Neural progenitor cell (in vitro differentiated cells): Measurements from ENCODE around the gene SCAMP2. TPM values are rescaled to one million over a fixed set of nuclear protein-coding genes. Genes with fewer than 3 reads are reported as not detected.
A peak's percentile ranks its signal among the peaks of the same experiment; 100 is the strongest.

Experiments
- DNase-seq: peaks from one replicate; pipeline ENCODE4 v3.0.0-alpha.2; 2016; ENCODE audit warnings: low spot score
- H2AFZ ChIP-seq: fragments of 200-600 bp; sonication (generic); replicated peaks from 2 replicates; pipeline ENCODE4 v1.6.1; 2016; ENCODE audit warnings: antibody characterized with exemption
- H3F3A ChIP-seq: fragments of 200-600 bp; sonication (generic); 2 replicates; pipeline ENCODE4 v1.6.1; 2016; ENCODE audit warnings: antibody characterized with exemption, low read depth
- H3K27ac ChIP-seq: fragments of 200-600 bp; sonication (generic); 2 replicates; pipeline ENCODE4 v1.5.1; 2016; ENCODE audit warnings: mild to moderate bottlenecking
- H3K27me3 ChIP-seq: fragments of 200-600 bp; sonication (generic); 2 replicates; pipeline ENCODE4 v1.6.1; 2016; ENCODE audit warnings: mild to moderate bottlenecking, moderate library complexity
- H3K36me3 ChIP-seq: fragments of 200-600 bp; sonication (generic); 2 replicates; pipeline ENCODE4 v1.5.1; 2016
- H3K4me1 ChIP-seq: fragments of 200-600 bp; sonication (generic); 2 replicates; pipeline ENCODE4 v1.6.1; 2016; ENCODE audit warnings: mixed run types
- H3K4me2 ChIP-seq: fragments of 200-600 bp; sonication (generic); 2 replicates; pipeline ENCODE4 v1.6.1; 2016
- H3K4me3 ChIP-seq: fragments of 200-600 bp; sonication (generic); 2 replicates; pipeline ENCODE4 v1.5.1; 2016
- H3K79me2 ChIP-seq: fragments of 200-600 bp; sonication (generic); 2 replicates; pipeline ENCODE4 v1.6.1; 2016; ENCODE audit warnings: low read depth
- H3K9ac ChIP-seq: fragments of 200-600 bp; sonication (generic); 2 replicates; pipeline ENCODE4 v1.6.1; 2016
- H3K9me3 ChIP-seq: fragments of 200-600 bp; sonication (generic); 2 replicates; pipeline ENCODE4 v1.5.1; 2016; ENCODE audit warnings: low read depth
- H4K20me1 ChIP-seq: fragments of 200-600 bp; sonication (generic); 2 replicates; pipeline ENCODE4 v1.6.1; 2016; ENCODE audit warnings: low read depth
- H3K27ac Mint-ChIP-seq: 3 replicates; pipeline ENCODE4 v1.8.0; 2021; ENCODE audit warnings: mixed read lengths
- H3K27me3 Mint-ChIP-seq: 2 replicates; pipeline ENCODE4 v1.8.0; 2022; ENCODE audit warnings: low read depth, mild to moderate bottlenecking, inconsistent platforms, moderate library complexity, mixed read lengths; ENCODE audit not compliant: insufficient read depth
- H3K36me3 Mint-ChIP-seq: 3 replicates; pipeline ENCODE4 v1.8.0; 2021; ENCODE audit warnings: mixed read lengths
- H3K4me1 Mint-ChIP-seq: 3 replicates; pipeline ENCODE4 v1.8.0; 2021; ENCODE audit warnings: mixed read lengths
- H3K4me3 Mint-ChIP-seq: 3 replicates; pipeline ENCODE4 v1.8.0; 2021; ENCODE audit warnings: mild to moderate bottlenecking, moderate library complexity, mixed read lengths
- H3K9me3 Mint-ChIP-seq: 3 replicates; pipeline ENCODE4 v1.8.0; 2020; ENCODE audit warnings: mixed read lengths
- CTCF ChIP-seq: fragments of 200-600 bp; sonication (generic); IDR thresholded peaks from 2 replicates; pipeline ENCODE4 v1.5.1; 2017; ENCODE audit warnings: antibody characterized with exemption, mild to moderate bottlenecking
- EZH2 ChIP-seq: fragments of 200-600 bp; sonication (generic); IDR thresholded peaks from 2 replicates; pipeline ENCODE4 v1.6.1; 2017; ENCODE audit warnings: antibody characterized with exemption, mild to moderate bottlenecking, moderate library complexity
- EZH2phosphoT487 ChIP-seq: fragments of 200-600 bp; sonication (generic); IDR thresholded peaks from 2 replicates; pipeline ENCODE4 v1.6.1; 2017; ENCODE audit warnings: antibody characterized with exemption
- total RNA-seq: library from RNA; depleted of rRNA; stranded (reverse); fragments of >200 nt; gene quantifications from 2 replicates; pipeline ENCODE4 v1.2.3, GENCODE V29; 2015; ENCODE audit warnings: low replicate concordance

SCAMP2 gene
- total RNA-seq, 1 donor from 2014 or later: 19.4 TPM

- Histone ChIP-seq H3K79me2 (peaks cover 72% of the 10 kb centered on the region), H2AFZ (no peak overlapping the region), H4K20me1 (peaks cover 30% of the 10 kb centered on the region), H3K4me2 (no peak overlapping the region), H3K9me3 (no peaks in the 10 kb centered on the region), H3K4me3 (no peak overlapping the region), H3K27ac (no peak overlapping the region), H3K27me3 (no peaks in the 10 kb centered on the region), H3K36me3 (no peaks in the 10 kb centered on the region), H3K9ac (no peak overlapping the region), H3K4me1 (no peaks in the 10 kb centered on the region), H3F3A (no peaks in the 10 kb centered on the region)
- no peak overlapping the region for H3K4me3 Mint-ChIP-seq
- peaks cover 6% of the 10 kb centered on the region for H3K9me3 Mint-ChIP-seq
- H3K27ac Mint-ChIP-seq: peak overlapping the region; percentile 23
- DNase-seq: no peak
- H3K36me3 Mint-ChIP-seq: peaks cover 25% of the 10 kb centered on the region
- peaks cover 2% of the 10 kb centered on the region for H3K27me3 Mint-ChIP-seq
- TF ChIP-seq EZH2: no peak
- TF ChIP-seq EZH2phosphoT487: no peak
- TF ChIP-seq CTCF: no peak
- H3K4me1 Mint-ChIP-seq: peaks cover 21% of the 10 kb centered on the region
Measured at GRCh38 chr15:74867466-74868038, 5.6 kb downstream of the SCAMP2 start.

DNA sequence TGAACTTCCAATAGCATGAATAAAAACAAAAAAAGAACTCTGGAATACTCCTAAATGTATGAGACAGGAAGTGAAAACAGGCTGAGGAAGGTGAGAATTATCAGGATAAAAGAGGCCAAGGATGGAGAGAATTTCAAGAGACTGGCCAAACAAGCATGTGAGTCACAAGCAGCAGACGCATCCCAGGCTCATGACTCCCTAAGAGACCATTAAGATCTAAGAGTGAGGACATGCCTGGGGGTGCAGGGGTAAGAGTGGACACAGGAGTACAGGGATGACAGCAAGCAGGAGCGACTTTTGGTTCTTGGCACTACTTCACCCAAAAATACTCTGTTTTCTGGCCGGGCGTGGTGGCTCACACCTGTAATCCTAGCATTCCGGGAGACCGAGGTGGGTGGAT lies 7.1 kb downstream of the SCAMP2 start:
- H4K20me1 ChIP-seq: peaks cover 15% of the 10 kb centered on the region
- no peaks in the 10 kb centered on the region for H3K27me3 ChIP-seq
- peaks cover 57% of the 10 kb centered on the region for H3K79me2 ChIP-seq
- H2AFZ ChIP-seq: no peak overlapping the region
- H3K4me1 ChIP-seq: no peaks in the 10 kb centered on the region
- Mint-ChIP-seq H3K4me3 (no peak overlapping the region), H3K4me1 (peaks cover 16% of the 10 kb centered on the region), H3K27ac (no peak overlapping the region), H3K36me3 (peaks cover 25% of the 10 kb centered on the region), H3K9me3 (peaks cover 6% of the 10 kb centered on the region), H3K27me3 (peaks cover 2% of the 10 kb centered on the region)
- H3K4me3 ChIP-seq: no peak overlapping the region
- no peaks in the 10 kb centered on the region for H3K36me3 ChIP-seq
- no peaks in the 10 kb centered on the region for H3F3A ChIP-seq
- H3K9me3 ChIP-seq: no peaks in the 10 kb centered on the region
- no peak for TF ChIP-seq EZH2phosphoT487
- TF ChIP-seq EZH2: no peak
- TF ChIP-seq CTCF: no peak
- H3K4me2 ChIP-seq: no peak overlapping the region
- H3K27ac ChIP-seq: no peak overlapping the region
- no peak for DNase-seq
- H3K9ac ChIP-seq: no peak overlapping the region

DNA sequence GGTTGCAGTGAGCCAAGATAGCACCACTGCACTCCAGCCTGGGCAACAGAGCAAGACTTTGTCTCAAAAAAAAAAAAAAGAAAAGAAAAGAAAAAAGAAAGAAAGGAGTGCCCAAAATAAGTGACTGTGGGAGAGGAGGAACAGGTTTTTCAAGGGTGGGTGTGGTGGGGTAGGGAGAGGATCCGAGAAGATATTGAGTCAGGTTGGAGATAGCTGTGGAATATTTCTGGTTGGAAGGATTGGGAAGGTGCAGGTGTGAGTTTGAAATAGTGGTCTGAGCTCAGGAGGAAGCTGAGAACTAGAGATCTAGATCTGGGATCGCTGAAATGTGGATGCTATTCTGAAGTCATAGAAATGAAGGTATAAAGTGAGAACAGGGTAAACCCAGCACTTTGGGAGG lies 7.8 kb downstream of the SCAMP2 start:
- Histone ChIP-seq H3K4me1 (no peaks in the 10 kb centered on the region), H3K4me2 (no peak overlapping the region), H3K27ac (no peak overlapping the region), H3K9ac (no peak overlapping the region), H3K79me2 (peaks cover 50% of the 10 kb centered on the region), H3K9me3 (no peaks in the 10 kb centered on the region), H3K4me3 (no peak overlapping the region), H2AFZ (no peak overlapping the region), H3F3A (no peaks in the 10 kb centered on the region), H4K20me1 (peaks cover 8% of the 10 kb centered on the region), H3K27me3 (no peaks in the 10 kb centered on the region), H3K36me3 (no peaks in the 10 kb centered on the region)
- no peak for DNase-seq
- peak overlapping the region; percentile 35 for H3K4me3 Mint-ChIP-seq
- no peak overlapping the region for H3K27ac Mint-ChIP-seq
- H3K36me3 Mint-ChIP-seq: peaks cover 25% of the 10 kb centered on the region
- H3K4me1 Mint-ChIP-seq: peaks cover 8% of the 10 kb centered on the region
- no peak for TF ChIP-seq EZH2
- TF ChIP-seq CTCF: no peak
- TF ChIP-seq EZH2phosphoT487: no peak
- H3K27me3 Mint-ChIP-seq: no peaks in the 10 kb centered on the region
- H3K9me3 Mint-ChIP-seq: peaks cover 6% of the 10 kb centered on the region
